AG04450 (cell line): Measurements from ENCODE around the gene DNAJC15. TPM values are rescaled to one million over a fixed set of nuclear protein-coding genes. Genes with fewer than 3 reads are reported as not detected.
A peak's percentile ranks its signal among the peaks of the same experiment; 100 is the strongest.

Experiments
- CTCF ChIA-PET: fragments of 300-600, 350-600 bp; formaldehyde crosslinking; extraction: SDS; loops from one replicate; lab custom pipeline; 2022; ENCODE audit warnings: antibody characterized with exemption, inconsistent platforms; lab: Charles Lee
- POLR2A ChIA-PET: fragments of 350-600 bp; formaldehyde crosslinking; extraction: SDS; loops from one replicate; lab custom pipeline; 2021; ENCODE audit warnings: antibody characterized with exemption, inconsistent platforms; lab: Yijun Ruan, JAX
- DNase-seq: peaks from one replicate; pipeline ENCODE4 v3.0.0-alpha.2; 2011; ENCODE audit warnings: low read depth, low spot score
- H3K27ac ChIP-seq: one replicate; pipeline ENCODE4 v1.5.1; 2012; ENCODE audit warnings: low read depth, low read length, control low read depth
- H3K27me3 ChIP-seq: one replicate; pipeline ENCODE4 v1.6.0; 2012; ENCODE audit warnings: low read length; ENCODE audit not compliant: control insufficient read depth, insufficient read depth
- H3K4me3 ChIP-seq: 2 replicates; pipeline ENCODE4 v1.5.1; 2011; ENCODE audit warnings: mild to moderate bottlenecking, low read depth, low read length, control low read depth
- H3K9me3 ChIP-seq: 2 replicates; pipeline ENCODE4 v1.5.1; 2012; ENCODE audit warnings: low read length; ENCODE audit not compliant: control insufficient read depth, insufficient read depth
- polyA plus RNA-seq: library from polyadenylated mRNA; depleted of rRNA; stranded (reverse); fragments of >200 nt; gene quantifications from 2 replicates; pipeline ENCODE4 v1.2.3, GENCODE V29; 2011
- TF ChIP-seq, protein P1 (sequence below): IDR thresholded peaks from 2 replicates; pipeline ENCODE4 v1.5.1; 2011; ENCODE audit warnings: low read depth, low read length, control low read depth, inconsistent platforms

DNAJC15 gene
- polyA plus RNA-seq, 1 experiment = 48.6 TPM

DNA sequence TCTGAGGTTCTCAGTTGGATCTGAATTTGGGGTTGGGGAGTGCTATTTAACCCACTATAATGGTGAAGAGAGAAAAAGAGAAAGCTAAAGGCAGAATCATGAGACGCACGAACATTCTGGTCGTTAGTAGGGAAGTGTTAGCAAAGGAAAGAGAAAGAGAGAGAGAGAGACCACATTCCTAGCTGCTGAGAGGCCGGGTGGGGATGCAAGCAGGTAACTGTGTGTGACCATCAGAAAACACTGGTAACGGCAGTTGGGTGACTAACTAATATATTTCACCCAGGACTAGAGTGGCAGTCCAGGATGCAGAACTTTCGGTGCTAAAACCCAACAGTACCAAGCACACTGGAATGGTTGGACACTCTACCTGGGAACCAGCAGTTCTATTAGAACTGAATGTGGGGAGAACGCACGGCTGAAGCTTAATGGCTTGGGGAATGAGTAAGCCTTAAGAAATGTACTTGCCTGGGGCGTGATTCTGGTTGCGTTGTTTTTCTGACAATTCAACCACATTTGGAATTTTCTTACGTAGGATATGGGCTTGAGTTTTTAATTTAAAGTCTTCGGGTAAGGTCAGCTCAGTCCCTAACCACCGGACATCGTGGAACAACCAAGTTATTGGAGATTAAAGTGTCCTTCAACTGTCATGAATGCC is 130.2 kb downstream of the DNAJC15 start:
- TF ChIP-seq, protein P1, sequence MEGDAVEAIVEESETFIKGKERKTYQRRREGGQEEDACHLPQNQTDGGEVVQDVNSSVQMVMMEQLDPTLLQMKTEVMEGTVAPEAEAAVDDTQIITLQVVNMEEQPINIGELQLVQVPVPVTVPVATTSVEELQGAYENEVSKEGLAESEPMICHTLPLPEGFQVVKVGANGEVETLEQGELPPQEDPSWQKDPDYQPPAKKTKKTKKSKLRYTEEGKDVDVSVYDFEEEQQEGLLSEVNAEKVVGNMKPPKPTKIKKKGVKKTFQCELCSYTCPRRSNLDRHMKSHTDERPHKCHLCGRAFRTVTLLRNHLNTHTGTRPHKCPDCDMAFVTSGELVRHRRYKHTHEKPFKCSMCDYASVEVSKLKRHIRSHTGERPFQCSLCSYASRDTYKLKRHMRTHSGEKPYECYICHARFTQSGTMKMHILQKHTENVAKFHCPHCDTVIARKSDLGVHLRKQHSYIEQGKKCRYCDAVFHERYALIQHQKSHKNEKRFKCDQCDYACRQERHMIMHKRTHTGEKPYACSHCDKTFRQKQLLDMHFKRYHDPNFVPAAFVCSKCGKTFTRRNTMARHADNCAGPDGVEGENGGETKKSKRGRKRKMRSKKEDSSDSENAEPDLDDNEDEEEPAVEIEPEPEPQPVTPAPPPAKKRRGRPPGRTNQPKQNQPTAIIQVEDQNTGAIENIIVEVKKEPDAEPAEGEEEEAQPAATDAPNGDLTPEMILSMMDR = no peak
- DNase-seq = peak; percentile 6
- ChIA-PET POLR2A (no interaction called here), CTCF (interaction anchor here (0.6 kb wide), 1 partner anchor 650 kb away, joined by 3 read pairs; no protein-coding TSS in a partner anchor)
- Histone ChIP-seq H3K4me3 (no peak overlapping the region), H3K27ac (peak overlapping the region; percentile 21), H3K27me3 (no peaks in the 10 kb centered on the region), H3K9me3 (no peaks in the 10 kb centered on the region)

GRCh38 chr13:43154156-43154651 is 130.8 kb downstream of the DNAJC15 start:
- Histone ChIP-seq H3K27ac (no peak overlapping the region), H3K27me3 (no peaks in the 10 kb centered on the region), H3K4me3 (no peak overlapping the region), H3K9me3 (no peaks in the 10 kb centered on the region)
- ChIA-PET CTCF (no interaction called here), POLR2A (no interaction called here)
- DNase-seq = no peak
- TF ChIP-seq, protein P1 = no peak

GRCh38 chr13:43154839-43155238 is 131.5 kb downstream of the DNAJC15 start:
- Histone ChIP-seq H3K9me3 (no peaks in the 10 kb centered on the region), H3K27me3 (no peaks in the 10 kb centered on the region), H3K4me3 (no peak overlapping the region), H3K27ac (no peak overlapping the region)
- POLR2A ChIA-PET = no interaction called here
- DNase-seq = no peak
- CTCF ChIA-PET = interaction anchor here (0.5 kb wide), 1 partner anchor 165 kb away, joined by 6 read pairs; no protein-coding TSS in a partner anchor
- TF ChIP-seq, protein P1 = no peak

GRCh38 chr13:43156916-43157315 is 133.5 kb downstream of the DNAJC15 start:
- ChIA-PET CTCF (no interaction called here), POLR2A (no interaction called here)
- H3K4me3 ChIP-seq = no peak overlapping the region
- DNase-seq = no peak
- no peak overlapping the region for H3K27ac ChIP-seq
- no peaks in the 10 kb centered on the region for H3K9me3 ChIP-seq
- H3K27me3 ChIP-seq = no peaks in the 10 kb centered on the region
- TF ChIP-seq, protein P1 = no peak

GRCh38 chr13:43157796-43158195 is 134.4 kb downstream of the DNAJC15 start:
- no peak overlapping the region for H3K4me3 ChIP-seq
- DNase-seq = no peak
- TF ChIP-seq, protein P1 = no peak
- CTCF ChIA-PET = no interaction called here
- no peaks in the 10 kb centered on the region for H3K9me3 ChIP-seq
- H3K27ac ChIP-seq = no peak overlapping the region
- no peaks in the 10 kb centered on the region for H3K27me3 ChIP-seq
- POLR2A ChIA-PET = no interaction called here
